SH-SY5Y (cell line): ENCODE measurements around the gene GALNT18.

Experiments used
- GATA2 ChIP-seq: IDR thresholded peaks from 2 replicates; pipeline ENCODE4 v1.6.1; 2011; ENCODE audit warnings: mild to moderate bottlenecking, low read depth, low read length
- GATA3 ChIP-seq: IDR thresholded peaks from 2 replicates; pipeline ENCODE4 v1.6.1; 2011; ENCODE audit warnings: low read depth, mild to moderate bottlenecking, low read length, moderate library complexity

GRCh38 chr11:11236498-11237059 lies 385.2 kb downstream of the GALNT18 start:
- TF ChIP-seq GATA2 (no peak), GATA3 (no peak)
